DND-41 (cell line): Measurements from ENCODE around the gene OR2B6.

Experiments used
- EZH2 ChIP-seq: IDR thresholded peaks from 3 replicates; pipeline ENCODE4 v1.6.1; 2012; ENCODE audit warnings: borderline replicate concordance, low read depth, mild to moderate bottlenecking, moderate library complexity, low read length, inconsistent platforms; ENCODE audit not compliant: severe bottlenecking
- TF ChIP-seq, protein P1 (sequence below): IDR thresholded peaks from 2 replicates; pipeline ENCODE4 v1.5.1; 2012; ENCODE audit warnings: borderline replicate concordance, low read length, moderate library complexity, mild to moderate bottlenecking; ENCODE audit not compliant: poor library complexity, severe bottlenecking; ENCODE audit errors: extremely low read depth

DNA sequence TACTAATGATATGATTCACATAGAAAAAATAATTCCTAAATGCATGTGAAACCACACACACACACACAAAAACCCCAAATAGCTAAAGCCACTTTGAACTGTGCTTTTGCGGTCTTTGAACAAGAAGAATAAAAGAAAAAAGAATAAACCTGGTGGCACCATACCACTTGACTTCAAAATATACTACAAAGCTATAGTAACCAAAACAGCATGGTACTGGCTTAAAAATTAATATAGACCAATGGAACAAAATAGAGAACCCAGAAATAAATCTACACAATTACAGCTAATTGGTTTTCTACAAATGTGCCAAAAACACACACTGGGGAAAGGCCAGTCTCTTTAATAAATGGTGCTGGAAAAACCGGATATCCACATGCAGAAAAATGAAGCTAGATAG lies 13.4 kb downstream of the OR2B6 start:
- TF ChIP-seq, protein P1, sequence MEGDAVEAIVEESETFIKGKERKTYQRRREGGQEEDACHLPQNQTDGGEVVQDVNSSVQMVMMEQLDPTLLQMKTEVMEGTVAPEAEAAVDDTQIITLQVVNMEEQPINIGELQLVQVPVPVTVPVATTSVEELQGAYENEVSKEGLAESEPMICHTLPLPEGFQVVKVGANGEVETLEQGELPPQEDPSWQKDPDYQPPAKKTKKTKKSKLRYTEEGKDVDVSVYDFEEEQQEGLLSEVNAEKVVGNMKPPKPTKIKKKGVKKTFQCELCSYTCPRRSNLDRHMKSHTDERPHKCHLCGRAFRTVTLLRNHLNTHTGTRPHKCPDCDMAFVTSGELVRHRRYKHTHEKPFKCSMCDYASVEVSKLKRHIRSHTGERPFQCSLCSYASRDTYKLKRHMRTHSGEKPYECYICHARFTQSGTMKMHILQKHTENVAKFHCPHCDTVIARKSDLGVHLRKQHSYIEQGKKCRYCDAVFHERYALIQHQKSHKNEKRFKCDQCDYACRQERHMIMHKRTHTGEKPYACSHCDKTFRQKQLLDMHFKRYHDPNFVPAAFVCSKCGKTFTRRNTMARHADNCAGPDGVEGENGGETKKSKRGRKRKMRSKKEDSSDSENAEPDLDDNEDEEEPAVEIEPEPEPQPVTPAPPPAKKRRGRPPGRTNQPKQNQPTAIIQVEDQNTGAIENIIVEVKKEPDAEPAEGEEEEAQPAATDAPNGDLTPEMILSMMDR = no peak
- no peak for TF ChIP-seq EZH2
